Spleen (tissue), 11 donors: ENCODE results near the gene PRR13. TPM values are rescaled to one million over a fixed set of nuclear protein-coding genes. Genes with fewer than 3 reads are reported as not detected.
A peak's percentile ranks its signal among the peaks of the same experiment; 100 is the strongest.

Experiments
- DNase-seq: peaks from one replicate; pipeline ENCODE4 v3.0.0-alpha.2; 2020
- H3K27ac ChIP-seq, 8 donors: fragments of 200-600 bp; sonication (generic) in 7 of 8; 1 replicate in 4 of 8; 2 replicates in 4 of 8; pipeline versions ENCODE4 v1.5.0 to v1.8.0; 2016 to 2021; ENCODE audit warnings: inconsistent platforms in 4 of 8, mild to moderate bottlenecking in 4 of 8, moderate library complexity in 1 of 8
- H3K27me3 ChIP-seq, 7 donors: fragments of 200-600 bp; sonication (generic) in 6 of 7; replicated peaks in 1 of 7; 1 replicate in 4 of 7; 2 replicates in 3 of 7; pipeline versions ENCODE4 v1.5.0 to v1.8.0; 2016 to 2021; ENCODE audit warnings: inconsistent platforms in 3 of 7, mild to moderate bottlenecking in 1 of 7
- H3K36me3 ChIP-seq, 6 donors: fragments of 200-600 bp; sonication (generic) in 5 of 6; 1 replicate in 4 of 6; 2 replicates in 2 of 6; pipeline versions ENCODE4 v1.5.0 to v1.8.0; 2016 to 2021; ENCODE audit warnings: inconsistent platforms in 2 of 6
- H3K4me1 ChIP-seq, 6 donors: fragments of 200-600 bp; sonication (generic) in 5 of 6; 1 replicate in 3 of 6; 2 replicates in 3 of 6; pipeline versions ENCODE4 v1.5.0 to v1.8.0; 2016 to 2021; ENCODE audit warnings: inconsistent platforms in 3 of 6
- H3K4me3 ChIP-seq, 8 donors: fragments of 200-600 bp; sonication (generic) in 7 of 8; 1 replicate in 4 of 8; 2 replicates in 4 of 8; pipeline versions ENCODE4 v1.5.0 to v1.8.0; 2016 to 2021; ENCODE audit warnings: inconsistent platforms in 4 of 8, mild to moderate bottlenecking in 4 of 8, moderate library complexity in 2 of 8
- H3K9me3 ChIP-seq, 8 donors: fragments of 200-600 bp; sonication (generic) in 7 of 8; 1 replicate in 4 of 8; 2 replicates in 4 of 8; pipeline versions ENCODE4 v1.5.0 to v1.8.0; 2016 to 2021; ENCODE audit warnings: inconsistent platforms in 4 of 8
- CTCF ChIP-seq, 11 experiments: fragments of 200-600 bp in 7 of 11; fragments of 450-650 bp in 4 of 11; sonication (generic) in 4 of 11; IDR thresholded peaks in 8 of 11; conservative IDR thresholded peaks in 3 of 11; 1 replicate in 7 of 11; 2 replicates in 4 of 11; pipeline versions ENCODE4 v1.4.0 to v1.8.0; 2016 to 2021; ENCODE audit warnings: antibody characterized with exemption in 11 of 11, inconsistent platforms in 4 of 11, mild to moderate bottlenecking in 1 of 11
- POLR2A ChIP-seq, 3 donors: fragments of 450-650 bp; IDR thresholded peaks; one replicate each; pipeline ENCODE4 v1.5.1; 2017; ENCODE audit warnings: antibody characterized with exemption in 3 of 3, mild to moderate bottlenecking in 1 of 3
- POLR2AphosphoS5 ChIP-seq, 3 donors: sonication (generic); formaldehyde crosslinking; IDR thresholded peaks; one replicate each; pipeline ENCODE4 v1.5.1; 2017; ENCODE audit warnings: antibody characterized with exemption in 3 of 3
- WGBS, 5 donors: extraction: QIAGEN DNeasy Blood & Tissue Kit in 3 of 5; methylation state at CpG; one replicate each; pipeline versions ENCODE4 v1.1.5 to v1.1.7; 2013 to 2018; 5-methylcytosine and 5-hydroxymethylcytosine counted together
- intact Hi-C: fragments of 100-400 bp; cut with DNase I; formaldehyde crosslinking; loops from one replicate; pipeline ENCODE4 v1.15.0; 2023; ENCODE audit warnings: low total_unique reads
- polyA plus RNA-seq, 3 donors: library from polyadenylated mRNA; stranded (reverse); fragments of 200-250 nt; gene quantifications; one replicate each; pipeline ENCODE4 v1.2.1, GENCODE V29; 2013
- total RNA-seq, 7 donors: library from RNA; depleted of rRNA in 3 of 7; stranded (reverse); fragments of >200 nt in 3 of 7; fragmentation: NEBNext Ultra II Directional in 4 of 7; extraction: Animal tissue kit (Norgen Biotek cat#: 25700) in 4 of 7; gene quantifications; one replicate each; pipeline versions ENCODE4 v1.1.0 to v1.2.1, GENCODE V29; 2016 to 2021
- donor health status: healthy with polysubstance abuse.
- donor health status: DM: no; HTN: no; CAD: no; lungs with moderate emphysema.
- donor health status: DM: no; HTN: no; CAD: no.
- donor health status: Bipolar disorder and iron deficiency.
- donor health status: healthy.
- donor health status: DM: no; HTN: no; CAD: no.
- donor health status: DM: yes; HTN: yes; CAD: no.

PRR13 gene
- total and polyA plus RNA-seq, 10 donors, result 127 to 262 (median 209) TPM

- intact Hi-C loops, result no loop called here
- 1 to 2% (median 1%) methylated on average over 27 to 52 of the region's 52 CpGs for WGBS, 5 donors
- peak in 1 of 3 donors; percentile 73 for TF ChIP-seq POLR2A (IDR thresholded peaks at IDR 0.05)
- no peak for TF ChIP-seq CTCF (IDR thresholded peaks at IDR 0.05 in 8 of 11, conservative IDR thresholded peaks at IDR 0.05 in 3 of 11)
- TF ChIP-seq POLR2AphosphoS5 (IDR thresholded peaks at IDR 0.05), result peak; percentile 90 to 92 (median 90)
- peak overlapping the region; percentile 60 to 88 (median 82) for H3K27ac ChIP-seq
- DNase-seq, result peak; percentile 98
- peaks cover 0 to 4% (median 0%) of the 10 kb centered on the region in 6 donors for H3K36me3 ChIP-seq
- peaks cover 12 to 64% (median 35%) of the 10 kb centered on the region in 6 donors for H3K4me1 ChIP-seq
- no peaks in the 10 kb centered on the region for H3K9me3 ChIP-seq
- H3K27me3 ChIP-seq, result no peaks in the 10 kb centered on the region
- peak overlapping the region; percentile 23 to 81 (median 56) for H3K4me3 ChIP-seq
Measured at GRCh38 chr12:53492830-53493609, 51.5 kb downstream of the PRR13 start.

- peaks cover 12 to 72% (median 41%) of the 10 kb centered on the region in 6 donors for H3K4me1 ChIP-seq
- H3K36me3 ChIP-seq, result no peaks in the 10 kb centered on the region
- H3K4me3 ChIP-seq, result peak overlapping the region; percentile 23 to 81 (median 56)
- TF ChIP-seq POLR2A (IDR thresholded peaks at IDR 0.05) (no peak), CTCF (IDR thresholded peaks at IDR 0.05 in 8 of 11, conservative IDR thresholded peaks at IDR 0.05 in 3 of 11) (no peak), POLR2AphosphoS5 (IDR thresholded peaks at IDR 0.05) (no peak)
- H3K9me3 ChIP-seq, result no peaks in the 10 kb centered on the region
- peak overlapping the region; percentile 60 to 88 (median 82) for H3K27ac ChIP-seq
- DNase-seq, result no peak
- 43 to 50% (median 48%) methylated on average over 11 of the region's 11 CpGs for whole genome bisulfite sequencing, 5 donors
- intact Hi-C loops, result no loop called here
- no peaks in the 10 kb centered on the region for H3K27me3 ChIP-seq
Measured at GRCh38 chr12:53493610-53494391, 52.3 kb downstream of the PRR13 start.

Other genes with a start within 250 kb of the PRR13 start
- 10 to 100 TPM; 35.5 to 75.5 (median 62.2) TPM for gene ITGB7, start 234.5 kb upstream of the PRR13 start, total RNA-seq
- 10 to 100 TPM; 23.9 to 62.5 (median 46.5) TPM for gene ITGB7, start 234.5 kb upstream of the PRR13 start, polyA plus RNA-seq
- 10 to 100 TPM in 5 of 7 donors, 1 to 10 TPM in 2; 9.4 to 20.8 (median 14.4) TPM for gene RARG, start 209.5 kb upstream of the PRR13 start, total RNA-seq
- 10 to 100 TPM in 1 of 3 donors, 1 to 10 TPM in 2; 4.6 to 10.1 (median 4.9) TPM for gene RARG, start 209.5 kb upstream of the PRR13 start, polyA plus RNA-seq
- 1 to 10 TPM; 1.7 to 7.2 (median 4.7) TPM for gene ESPL1, start 173.4 kb upstream of the PRR13 start, total RNA-seq
- gene ESPL1, start 173.4 kb upstream of the PRR13 start, polyA plus RNA-seq, result 1 to 10 TPM in 1 of 3 donors, under 1 TPM in 2; 0.85 to 1.9 (median 0.93) TPM
- gene PFDN5, start 146.2 kb upstream of the PRR13 start, total RNA-seq, result 100 to 1,000 TPM; 399 to 795 (median 497) TPM
- 1,000 to 10,000 TPM; 1,813 to 2,525 (median 1,837) TPM for gene PFDN5, start 146.2 kb upstream of the PRR13 start, polyA plus RNA-seq
- gene MYG1, start 142.0 kb upstream of the PRR13 start, total RNA-seq, result 10 to 100 TPM; 31.1 to 53.3 (median 34.9) TPM
- gene MYG1, start 142.0 kb upstream of the PRR13 start, polyA plus RNA-seq, result 10 to 100 TPM; 56.6 to 79.2 (median 76.0) TPM
- gene AAAS, start 120.1 kb upstream of the PRR13 start, total RNA-seq, result 10 to 100 TPM; 39.3 to 67.9 (median 49.7) TPM
- gene AAAS, start 120.1 kb upstream of the PRR13 start, polyA plus RNA-seq, result 10 to 100 TPM; 32.4 to 42.4 (median 33.5) TPM
- gene SP7, start 105.4 kb upstream of the PRR13 start, total RNA-seq, result not detected
- not detected for gene SP7, start 105.4 kb upstream of the PRR13 start, polyA plus RNA-seq
- 10 to 100 TPM; 75.6 to 92.8 (median 86.1) TPM for gene SP1, start 61.6 kb upstream of the PRR13 start, total RNA-seq
- gene SP1, start 61.6 kb upstream of the PRR13 start, polyA plus RNA-seq, result 10 to 100 TPM in 1 of 3 donors, 1 to 10 TPM in 2; 9.1 to 13.6 (median 9.9) TPM
- 10 to 100 TPM in 3 of 7 donors, 1 to 10 TPM in 4; 3.7 to 20.6 (median 8.8) TPM for gene AMHR2, start 17.9 kb upstream of the PRR13 start, total RNA-seq
- 1 to 10 TPM; 1.2 to 7.4 (median 1.7) TPM for gene AMHR2, start 17.9 kb upstream of the PRR13 start, polyA plus RNA-seq
- gene PCBP2, start 10.4 kb downstream of the PRR13 start, total RNA-seq, result 100 to 1,000 TPM; 547 to 779 (median 652) TPM
- gene PCBP2, start 10.4 kb downstream of the PRR13 start, polyA plus RNA-seq, result 100 to 1,000 TPM; 449 to 459 (median 459) TPM
- 10 to 100 TPM; 13.6 to 27.4 (median 20.8) TPM for gene MAP3K12, start 57.7 kb downstream of the PRR13 start, total RNA-seq
- 10 to 100 TPM in 2 of 3 donors, 1 to 10 TPM in 1; 8.0 to 13.7 (median 10.9) TPM for gene MAP3K12, start 57.7 kb downstream of the PRR13 start, polyA plus RNA-seq
- 10 to 100 TPM; 25.9 to 43.7 (median 31.8) TPM for gene TARBP2, start 59.5 kb downstream of the PRR13 start, total RNA-seq
- 10 to 100 TPM; 29.0 to 57.1 (median 42.7) TPM for gene TARBP2, start 59.5 kb downstream of the PRR13 start, polyA plus RNA-seq
- gene NPFF, start 65.8 kb downstream of the PRR13 start, total RNA-seq, result not detected
- 1 to 10 TPM in 2 of 3 donors, under 1 TPM in 1; 0.49 to 2.0 (median 1.3) TPM for gene NPFF, start 65.8 kb downstream of the PRR13 start, polyA plus RNA-seq
- gene ATF7, start 184.6 kb downstream of the PRR13 start, total RNA-seq, result 10 to 100 TPM; 30.0 to 52.8 (median 47.6) TPM
- 10 to 100 TPM in 1 of 3 donors, 1 to 10 TPM in 2; 6.5 to 12.1 (median 8.5) TPM for gene ATF7, start 184.6 kb downstream of the PRR13 start, polyA plus RNA-seq
- gene ATP5MC2, start 234.3 kb downstream of the PRR13 start, total RNA-seq, result 100 to 1,000 TPM; 231 to 323 (median 282) TPM
- gene ATP5MC2, start 234.3 kb downstream of the PRR13 start, polyA plus RNA-seq, result 100 to 1,000 TPM; 467 to 526 (median 515) TPM